ENCODE results near the gene DAPP1.

- no peak for TF ChIP-seq CTCF (conservative IDR thresholded peaks at IDR 0.05 in 1 of 2, IDR thresholded peaks at IDR 0.05 in 1 of 2; ENCODE audit: low read depth in 1 of 2, low read length in 2 of 2)
- TF ChIP-seq EZH2 (IDR thresholded peaks at IDR 0.05; ENCODE audit: low read length, missing control alignments) = no peak
These were observed 1.0 kb upstream of the DAPP1 start for GRCh38 chr4:99815597-99816011.

All from fibroblast of lung (primary cell).